Left renal pelvis (tissue), 4 donors: ENCODE data around the gene SPEG. TPM values are rescaled to one million over a fixed set of nuclear protein-coding genes. Genes with fewer than 3 reads are reported as not detected.

Source experiments
- DNase-seq, 4 donors: peaks; one replicate each; pipeline ENCODE4 v3.0.0-alpha.2; 2013; ENCODE audit warnings: low read depth in 4 of 4, low spot score in 3 of 4
- polyA plus RNA-seq, 4 donors: library from polyadenylated mRNA; unstranded; fragments of 120-200 nt; gene quantifications; one replicate each; pipeline ENCODE4 v1.2.1, GENCODE V29; 2013; ENCODE audit not compliant: insufficient read length in 4 of 4

SPEG gene
- polyA plus RNA-seq, 4 donors = 9.7 to 18.0 (median 12.5) TPM

- DNase-seq = no peak
These were observed 73.7 kb downstream of the SPEG start for GRCh38 chr2:219508444-219508734.

- DNase-seq = no peak
These were observed 74.5 kb downstream of the SPEG start for GRCh38 chr2:219508971-219509779.

- DNase-seq = no peak
These were observed 75.3 kb downstream of the SPEG start for GRCh38 chr2:219509780-219510511.

GRCh38 chr2:219510512-219511135 lies 76.0 kb downstream of the SPEG start:
- DNase-seq = no peak

GRCh38 chr2:219511547-219512325 lies 77.1 kb downstream of the SPEG start:
- no peak for DNase-seq

- DNase-seq = no peak
These were observed 78.0 kb downstream of the SPEG start for GRCh38 chr2:219512524-219513216.

GRCh38 chr2:219513787-219514186 lies 79.1 kb downstream of the SPEG start:
- DNase-seq = no peak

- DNase-seq = no peak
These were observed 79.6 kb downstream of the SPEG start, which contains the start of gene ASIC4 for GRCh38 chr2:219514196-219514761. ASIC4 (plus strand) TSS chr2:219514482; CDS start chr2:219514725, 243 bp downstream.

- DNase-seq = no peak
These were observed 80.2 kb downstream of the SPEG start for GRCh38 chr2:219514836-219515235.

- no peak for DNase-seq
These were observed 81.4 kb downstream of the SPEG start for GRCh38 chr2:219515874-219516629.

GRCh38 chr2:219516888-219517287 lies 82.2 kb downstream of the SPEG start:
- no peak for DNase-seq

- no peak for DNase-seq
These were observed 83.5 kb downstream of the SPEG start for GRCh38 chr2:219517954-219518778.

GRCh38 chr2:219519526-219519916 lies 84.9 kb downstream of the SPEG start:
- DNase-seq = no peak

GRCh38 chr2:219520079-219520478 lies 85.4 kb downstream of the SPEG start:
- DNase-seq = no peak

GRCh38 chr2:219521066-219521880 lies 86.6 kb downstream of the SPEG start:
- no peak for DNase-seq

- no peak for DNase-seq
These were observed 87.7 kb downstream of the SPEG start for GRCh38 chr2:219522111-219523030.
